OCI-LY3 (cell line): Measurements from ENCODE around the gene CAPN8.

Source experiments
- H2AFZ ChIP-seq: fragments of 200-600, 300-600 bp; shearing (Covaris generic); 2 replicates; pipeline ENCODE4 v1.6.0; 2014; ENCODE audit warnings: antibody characterized with exemption, low read depth, low read length
- H3K27ac ChIP-seq: fragments of 200-600, 300-600 bp; sonication (generic); 2 replicates; pipeline ENCODE4 v1.5.1; 2014; ENCODE audit warnings: mild to moderate bottlenecking, low read length, moderate library complexity, mixed read lengths
- H3K27me3 ChIP-seq: fragments of 200-600, 300-600 bp; sonication (generic); 2 replicates; pipeline ENCODE4 v1.6.1; 2014; ENCODE audit warnings: low read depth, low read length, mixed read lengths
- H3K36me3 ChIP-seq: fragments of 200-600, 300-600 bp; sonication (generic); replicated peaks from 2 replicates; pipeline ENCODE3; 2014; ENCODE audit warnings: low read depth, low read length, mixed read lengths
- H3K4me1 ChIP-seq: fragments of 300-600, 200-600 bp; sonication (generic); 2 replicates; pipeline ENCODE4 v1.6.1; 2014; ENCODE audit warnings: low read length, mixed read lengths
- H3K4me2 ChIP-seq: fragments of 200-600, 300-600 bp; sonication (generic); 2 replicates; pipeline ENCODE4 v1.6.1; 2014; ENCODE audit warnings: low read length, mixed read lengths
- H3K4me3 ChIP-seq: fragments of 300-600, 200-600 bp; sonication (generic); 2 replicates; pipeline ENCODE4 v1.5.1; 2014; ENCODE audit warnings: antibody characterized with exemption, mild to moderate bottlenecking, low read length, moderate library complexity
- H3K79me2 ChIP-seq: fragments of 300-600, 200-600 bp; shearing (Covaris generic); 2 replicates; pipeline ENCODE4 v1.6.1; 2014; ENCODE audit warnings: mild to moderate bottlenecking, low read length, mixed read lengths
- H3K9ac ChIP-seq: fragments of 300-600, 200-600 bp; shearing (Covaris generic); 2 replicates; pipeline ENCODE4 v1.6.0; 2014; ENCODE audit warnings: mild to moderate bottlenecking, low read length, moderate library complexity
- H3K9me3 ChIP-seq: fragments of 200-600, 300-600 bp; shearing (Covaris generic); 2 replicates; pipeline ENCODE4 v1.6.1; 2014; ENCODE audit warnings: low read length, mixed read lengths; ENCODE audit not compliant: insufficient read depth
- H4K20me1 ChIP-seq: fragments of 200-600, 300-600 bp; sonication (generic); 2 replicates; pipeline ENCODE4 v1.6.1; 2016; ENCODE audit warnings: low read length, mixed read lengths; ENCODE audit not compliant: insufficient read depth
- EZH2phosphoT487 ChIP-seq: fragments of 200-600 bp; shearing (Covaris generic); IDR thresholded peaks from 2 replicates; pipeline ENCODE4 v1.6.1; 2018; ENCODE audit warnings: antibody characterized with exemption, mixed run types, low read depth
- TF ChIP-seq, protein P1 (sequence below): fragments of 200-600, 300-600 bp; sonication (generic); IDR thresholded peaks from 2 replicates; pipeline ENCODE4 v1.5.1; 2014; ENCODE audit warnings: antibody characterized with exemption, low read length, low read depth

Gene CAPN8

DNA sequence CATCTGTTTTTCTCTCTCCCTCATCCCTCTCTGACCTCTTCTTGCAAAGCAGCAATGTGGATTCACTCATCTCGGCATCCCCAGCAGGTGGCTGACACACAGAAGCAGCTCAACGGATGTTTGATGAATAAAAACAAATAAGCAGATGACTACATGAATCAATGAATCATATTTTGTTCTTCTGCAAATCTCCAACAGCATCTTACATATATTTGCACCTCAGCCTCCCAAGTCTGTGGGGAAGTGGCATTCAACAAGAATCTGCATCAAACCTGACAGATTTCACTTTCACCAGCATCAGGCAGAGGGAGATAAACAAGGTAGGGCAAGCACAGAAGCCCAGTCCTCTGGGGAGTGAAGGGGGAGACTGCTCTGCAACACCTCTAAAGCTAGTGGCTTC lies 34.0 kb downstream of the CAPN8 start:
- TF ChIP-seq, protein P1, sequence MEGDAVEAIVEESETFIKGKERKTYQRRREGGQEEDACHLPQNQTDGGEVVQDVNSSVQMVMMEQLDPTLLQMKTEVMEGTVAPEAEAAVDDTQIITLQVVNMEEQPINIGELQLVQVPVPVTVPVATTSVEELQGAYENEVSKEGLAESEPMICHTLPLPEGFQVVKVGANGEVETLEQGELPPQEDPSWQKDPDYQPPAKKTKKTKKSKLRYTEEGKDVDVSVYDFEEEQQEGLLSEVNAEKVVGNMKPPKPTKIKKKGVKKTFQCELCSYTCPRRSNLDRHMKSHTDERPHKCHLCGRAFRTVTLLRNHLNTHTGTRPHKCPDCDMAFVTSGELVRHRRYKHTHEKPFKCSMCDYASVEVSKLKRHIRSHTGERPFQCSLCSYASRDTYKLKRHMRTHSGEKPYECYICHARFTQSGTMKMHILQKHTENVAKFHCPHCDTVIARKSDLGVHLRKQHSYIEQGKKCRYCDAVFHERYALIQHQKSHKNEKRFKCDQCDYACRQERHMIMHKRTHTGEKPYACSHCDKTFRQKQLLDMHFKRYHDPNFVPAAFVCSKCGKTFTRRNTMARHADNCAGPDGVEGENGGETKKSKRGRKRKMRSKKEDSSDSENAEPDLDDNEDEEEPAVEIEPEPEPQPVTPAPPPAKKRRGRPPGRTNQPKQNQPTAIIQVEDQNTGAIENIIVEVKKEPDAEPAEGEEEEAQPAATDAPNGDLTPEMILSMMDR = no peak
- no peak for TF ChIP-seq EZH2phosphoT487
- Histone ChIP-seq H3K27me3 (peaks cover 65% of the 10 kb centered on the region), H3K9ac (no peak overlapping the region), H3K9me3 (no peaks in the 10 kb centered on the region), H3K4me2 (no peak overlapping the region), H3K79me2 (no peaks in the 10 kb centered on the region), H2AFZ (no peak overlapping the region), H3K27ac (no peak overlapping the region), H3K36me3 (no peaks in the 10 kb centered on the region), H4K20me1 (no peaks in the 10 kb centered on the region), H3K4me1 (peaks cover 3% of the 10 kb centered on the region; the same call in 1 of the 2 replicates), H3K4me3 (no peak overlapping the region)

DNA sequence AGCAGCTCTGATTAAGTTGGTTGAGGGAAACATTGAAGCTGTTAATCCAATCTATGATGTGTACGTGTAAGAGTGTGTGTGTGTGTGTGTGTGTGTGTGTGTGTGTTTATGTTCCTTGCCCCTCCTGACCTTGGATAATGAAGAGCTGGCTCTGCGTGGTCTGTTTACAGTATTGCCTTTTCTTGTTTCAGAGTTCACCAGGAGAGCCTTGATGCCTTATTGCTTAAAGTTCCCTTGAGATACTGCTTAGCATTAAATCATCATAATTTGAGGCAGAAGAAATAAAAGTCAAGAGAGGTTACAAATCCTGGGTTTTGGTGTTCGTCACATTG lies 36.4 kb downstream of the CAPN8 start:
- no peak overlapping the region for H3K27ac ChIP-seq
- H3K27me3 ChIP-seq = peaks cover 53% of the 10 kb centered on the region
- peaks cover 3% of the 10 kb centered on the region; the same call in 1 of the 2 replicates for H3K4me1 ChIP-seq
- H3K4me3 ChIP-seq = no peak overlapping the region
- no peaks in the 10 kb centered on the region for H4K20me1 ChIP-seq
- TF ChIP-seq, protein P1 = no peak
- TF ChIP-seq EZH2phosphoT487 = no peak
- no peak overlapping the region for H3K4me2 ChIP-seq
- H2AFZ ChIP-seq = no peak overlapping the region
- no peaks in the 10 kb centered on the region for H3K79me2 ChIP-seq
- H3K9ac ChIP-seq = no peak overlapping the region
- H3K36me3 ChIP-seq = no peaks in the 10 kb centered on the region
- no peaks in the 10 kb centered on the region for H3K9me3 ChIP-seq

DNA sequence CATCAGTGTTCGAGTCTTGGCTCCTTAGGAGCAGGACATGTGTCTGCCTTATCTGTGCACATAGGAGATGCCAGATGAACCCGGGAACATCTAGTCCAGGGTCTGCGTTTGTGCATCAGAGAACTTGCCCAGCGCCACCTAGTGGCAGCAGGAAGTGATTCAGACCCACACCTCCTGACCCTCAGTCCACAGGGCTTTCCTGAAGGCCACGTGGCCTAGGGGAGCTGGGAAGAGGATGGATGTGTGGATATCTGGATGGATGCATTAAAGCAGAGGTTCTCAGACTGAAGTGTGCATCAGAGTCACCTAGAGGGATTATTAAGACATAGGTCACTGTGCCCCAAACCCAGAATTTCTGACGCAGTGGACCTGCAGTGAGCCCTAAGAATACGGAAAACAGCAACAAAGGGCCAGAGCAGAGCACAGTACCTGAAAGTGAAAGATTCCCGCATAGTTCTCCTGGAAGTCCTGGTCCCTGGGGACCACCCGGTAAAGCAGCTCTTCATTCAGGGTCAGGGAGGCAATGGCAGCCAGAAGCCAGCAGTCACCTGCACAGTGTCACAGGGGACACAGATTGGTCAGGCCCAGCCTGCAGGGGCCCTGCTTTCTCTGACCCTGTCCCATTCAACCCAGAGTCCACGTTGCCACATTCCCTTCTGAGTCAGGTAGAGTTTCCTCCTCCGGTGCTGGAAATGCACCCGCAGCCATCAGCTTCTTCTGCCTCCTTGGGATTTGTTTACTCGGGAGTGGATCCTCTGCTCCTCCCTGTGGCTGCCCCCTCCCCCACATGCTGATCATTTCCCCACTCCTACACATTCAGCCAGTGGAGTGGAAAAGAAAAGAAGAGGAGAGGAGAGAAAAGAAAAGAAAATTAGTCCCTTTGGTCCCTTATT lies 37.0 kb downstream of the CAPN8 start:
- Histone ChIP-seq H2AFZ (peak overlapping the region; percentile 34; the same call in 1 of the 2 replicates), H3K9me3 (no peaks in the 10 kb centered on the region), H4K20me1 (no peaks in the 10 kb centered on the region)

More for the DNA sequence above, 37.0 kb downstream of the CAPN8 start:
- no peak for TF ChIP-seq EZH2phosphoT487
- TF ChIP-seq, protein P1 = peak; percentile 94
- Histone ChIP-seq H3K4me3 (no peak overlapping the region), H3K27me3 (peaks cover 49% of the 10 kb centered on the region), H3K79me2 (no peaks in the 10 kb centered on the region), H3K4me2 (peak overlapping the region; percentile 3; the same call in 1 of the 2 replicates), H3K4me1 (peaks cover 3% of the 10 kb centered on the region; the same call in 1 of the 2 replicates), H3K9ac (no peak overlapping the region), H3K27ac (no peak overlapping the region), H3K36me3 (no peaks in the 10 kb centered on the region)
